Lower leg skin (tissue), 4 donors: ENCODE results near the gene PTX3. TPM values are rescaled to one million over a fixed set of nuclear protein-coding genes. Genes with fewer than 3 reads are reported as not detected.

Experiments used
- DNase-seq, 2 donors: peaks; one replicate each; pipeline ENCODE4 v3.0.0-alpha.2; 2019; ENCODE audit warnings: low spot score in 2 of 2
- H3K4me3 ChIP-seq: fragments of 200-600 bp; sonication (generic); 2 replicates; pipeline ENCODE4 v1.5.1; 2017; ENCODE audit warnings: mild to moderate bottlenecking, low read depth; ENCODE audit not compliant: poor library complexity, severe bottlenecking
- CTCF ChIP-seq, 3 donors: fragments of 450-650 bp; IDR thresholded peaks; one replicate each; pipeline ENCODE4 v1.5.1; 2016; ENCODE audit warnings: antibody characterized with exemption in 3 of 3, mild to moderate bottlenecking in 3 of 3, moderate library complexity in 2 of 3
- POLR2A ChIP-seq, 2 donors: fragments of 450-650 bp; IDR thresholded peaks; one replicate each; pipeline ENCODE4 v1.6.1; 2016 to 2017; ENCODE audit warnings: antibody characterized with exemption in 2 of 2, mild to moderate bottlenecking in 1 of 2, moderate library complexity in 1 of 2
- WGBS, 2 donors: methylation state at CpG; one replicate each; pipeline ENCODE4 v1.1.5; 2018; 5-methylcytosine and 5-hydroxymethylcytosine counted together
- intact Hi-C: fragments of 100-400 bp; cut with DNase I; formaldehyde crosslinking; loops from one replicate; pipeline ENCODE4 v1.15.0; 2023; ENCODE audit warnings: low total_unique reads
- total RNA-seq, 4 donors: library from RNA; depleted of rRNA; stranded (reverse); fragments of >200 nt; gene quantifications; one replicate each; pipeline ENCODE4 v1.1.0, GENCODE V29; 2016

Gene PTX3
- total RNA-seq, 4 donors from 2014 or later = 1.5 to 16.1 (median 9.4) TPM

DNA sequence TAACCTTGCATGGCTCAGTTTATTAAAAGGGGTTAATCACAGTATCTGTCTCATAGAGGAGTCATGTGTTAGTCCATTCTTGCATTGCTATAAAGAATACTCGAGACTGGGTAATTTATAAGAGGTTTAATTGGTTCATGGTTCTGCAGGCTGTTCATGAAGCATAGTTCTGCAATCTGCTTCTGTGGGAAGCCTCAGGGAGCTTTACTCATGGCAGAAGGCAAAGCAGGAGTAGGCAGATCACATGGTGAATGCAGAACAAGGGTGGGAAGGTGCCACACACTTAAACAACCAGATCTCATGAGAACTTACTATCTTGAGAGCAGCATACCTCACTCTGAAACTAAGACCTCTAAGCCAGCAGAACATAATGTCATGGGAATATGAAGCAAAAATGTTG lies 42.2 kb upstream of the PTX3 start:
- no peak for DNase-seq
- 58 to 64% methylated on average over 1 of the region's 1 CpG for WGBS, 2 donors
- intact Hi-C loops = no loop called here

GRCh38 chr3:157398598-157398997 lies 38.1 kb upstream of the PTX3 start:
- intact Hi-C loops = no loop called here
- TF ChIP-seq CTCF (IDR thresholded peaks at IDR 0.05) (no peak), POLR2A (IDR thresholded peaks at IDR 0.05) (no peak)
- DNase-seq = no peak
- WGBS, 2 donors = 94 to 97% methylated on average over 3 of the region's 3 CpGs
- no peak overlapping the region for H3K4me3 ChIP-seq

More for the DNA sequence above, 42.2 kb upstream of the PTX3 start:
- TF ChIP-seq CTCF (IDR thresholded peaks at IDR 0.05) (no peak), POLR2A (IDR thresholded peaks at IDR 0.05) (no peak)
- H3K4me3 ChIP-seq = no peak overlapping the region

- WGBS, 2 donors = 0 to 90% methylated on average over 1 of the region's 1 CpG
- TF ChIP-seq POLR2A (IDR thresholded peaks at IDR 0.05) = no peak
- no peak for DNase-seq
- intact Hi-C loops = no loop called here
- no peak overlapping the region for H3K4me3 ChIP-seq
Measured at GRCh38 chr3:157404381-157404780, 32.3 kb upstream of the PTX3 start.

GRCh38 chr3:157405457-157405856 lies 31.2 kb upstream of the PTX3 start:
- no peak overlapping the region for H3K4me3 ChIP-seq
- 58 to 68% methylated on average over 2 of the region's 2 CpGs for WGBS, 2 donors
- no peak for DNase-seq
- no peak for TF ChIP-seq CTCF (IDR thresholded peaks at IDR 0.05)
- no peak for TF ChIP-seq POLR2A (IDR thresholded peaks at IDR 0.05)
- intact Hi-C loops = no loop called here

DNA sequence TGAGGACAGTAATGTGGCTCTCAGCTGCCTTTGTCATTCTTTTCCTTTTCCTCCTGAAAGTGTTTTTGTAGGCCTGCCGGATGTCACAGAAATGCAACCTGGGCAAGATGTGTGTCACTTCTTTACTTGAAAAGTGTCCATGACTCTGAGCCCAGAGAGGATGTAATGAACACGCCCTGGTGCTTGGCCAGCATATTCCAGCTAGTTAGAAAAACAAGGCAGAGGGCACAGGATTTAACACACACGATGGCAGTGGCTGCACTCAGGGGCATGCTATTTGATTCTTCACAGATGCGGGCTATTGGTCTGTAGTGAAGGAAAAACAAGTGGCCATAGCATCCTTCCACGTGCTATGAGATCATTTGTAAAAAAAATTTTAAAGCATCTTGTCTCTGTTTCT lies 30.3 kb upstream of the PTX3 start:
- TF ChIP-seq POLR2A (IDR thresholded peaks at IDR 0.05) (no peak), CTCF (IDR thresholded peaks at IDR 0.05) (no peak)
- WGBS, 2 donors = 54 to 66% methylated on average over 5 of the region's 5 CpGs
- no peak overlapping the region for H3K4me3 ChIP-seq
- no peak for DNase-seq
- intact Hi-C loops = no loop called here

GRCh38 chr3:157407769-157408168 lies 28.9 kb upstream of the PTX3 start:
- DNase-seq = no peak

More at GRCh38 chr3:157407769-157408168, 28.9 kb upstream of the PTX3 start:
- intact Hi-C loops = no loop called here
- TF ChIP-seq POLR2A (IDR thresholded peaks at IDR 0.05) = no peak
- TF ChIP-seq CTCF (IDR thresholded peaks at IDR 0.05) = no peak
- H3K4me3 ChIP-seq = no peak overlapping the region
- 64 to 78% methylated on average over 3 of the region's 3 CpGs for WGBS, 2 donors
